ENCODE results near the gene BDP1. TPM values are rescaled to one million over a fixed set of nuclear protein-coding genes. Genes with fewer than 3 reads are reported as not detected.
"Not testable (repeated sequence)": the region's sequence is repeated elsewhere in the genome, so short reads cannot be mapped to it uniquely, and the experiment has no call there.

Gene BDP1
- polyA plus RNA-seq, 1 donor from 2014 or later: 83.7 TPM

DNA sequence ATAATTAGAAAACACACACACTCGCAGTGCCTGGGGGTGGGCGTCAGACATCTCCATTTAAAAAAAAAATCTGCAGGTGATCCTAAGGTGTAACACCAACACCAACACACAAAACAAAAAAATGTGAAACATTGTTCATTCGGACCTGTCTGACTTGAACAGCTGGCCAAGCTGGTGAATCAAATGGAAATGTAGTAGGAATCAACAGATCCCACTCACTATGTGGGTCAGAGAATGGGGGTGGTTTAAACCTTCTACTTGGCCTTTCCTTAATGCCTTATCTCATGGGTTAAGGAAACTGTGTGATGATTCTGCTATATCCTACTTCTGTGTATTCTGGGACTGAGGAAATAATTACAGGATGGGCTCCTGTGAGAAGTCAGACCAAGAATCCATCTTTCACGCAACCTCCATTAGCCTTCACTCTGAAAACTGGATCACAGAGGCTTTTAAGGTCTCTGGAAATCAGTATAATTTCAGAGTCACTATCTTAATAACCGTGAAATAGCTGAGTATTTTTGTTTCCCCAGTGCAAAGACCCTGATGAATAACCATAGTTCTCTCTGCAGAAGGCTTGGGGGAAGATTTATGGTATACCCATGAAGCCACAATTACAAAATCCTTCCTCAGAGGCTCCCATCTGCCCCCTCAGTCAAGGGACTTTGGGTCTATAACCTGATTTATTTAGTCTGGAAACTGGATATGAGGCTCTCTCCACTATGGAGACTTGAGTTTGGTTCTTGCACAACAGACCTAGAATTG, 114.5 kb downstream of the BDP1 start:
- H3K27ac ChIP-seq (ENCODE audit: low read length): no peak overlapping the region
- no peaks in the 10 kb centered on the region for H4K20me1 ChIP-seq (ENCODE audit: insufficient read depth)
- no peaks in the 10 kb centered on the region for H3K27me3 ChIP-seq (ENCODE audit: insufficient read depth, low read depth, low read length)
- H3K36me3 ChIP-seq (ENCODE audit: insufficient read depth, low read length): no peaks in the 10 kb centered on the region
- H3K79me2 ChIP-seq (replicated peaks; ENCODE audit: insufficient read depth, low read length): no peaks in the 10 kb centered on the region
- H2AFZ ChIP-seq (ENCODE audit: low read depth, low read length): no peak overlapping the region
- H3K9me2 ChIP-seq (ENCODE audit: insufficient read depth, low read length): no peaks in the 10 kb centered on the region
- H3K4me2 ChIP-seq (ENCODE audit: low read length): no peak overlapping the region
- H3K9ac ChIP-seq (ENCODE audit: low read length): no peak overlapping the region
- TF ChIP-seq RAD21 (conservative IDR thresholded peaks at IDR 0.05): no peak
- TF ChIP-seq, protein P1, sequence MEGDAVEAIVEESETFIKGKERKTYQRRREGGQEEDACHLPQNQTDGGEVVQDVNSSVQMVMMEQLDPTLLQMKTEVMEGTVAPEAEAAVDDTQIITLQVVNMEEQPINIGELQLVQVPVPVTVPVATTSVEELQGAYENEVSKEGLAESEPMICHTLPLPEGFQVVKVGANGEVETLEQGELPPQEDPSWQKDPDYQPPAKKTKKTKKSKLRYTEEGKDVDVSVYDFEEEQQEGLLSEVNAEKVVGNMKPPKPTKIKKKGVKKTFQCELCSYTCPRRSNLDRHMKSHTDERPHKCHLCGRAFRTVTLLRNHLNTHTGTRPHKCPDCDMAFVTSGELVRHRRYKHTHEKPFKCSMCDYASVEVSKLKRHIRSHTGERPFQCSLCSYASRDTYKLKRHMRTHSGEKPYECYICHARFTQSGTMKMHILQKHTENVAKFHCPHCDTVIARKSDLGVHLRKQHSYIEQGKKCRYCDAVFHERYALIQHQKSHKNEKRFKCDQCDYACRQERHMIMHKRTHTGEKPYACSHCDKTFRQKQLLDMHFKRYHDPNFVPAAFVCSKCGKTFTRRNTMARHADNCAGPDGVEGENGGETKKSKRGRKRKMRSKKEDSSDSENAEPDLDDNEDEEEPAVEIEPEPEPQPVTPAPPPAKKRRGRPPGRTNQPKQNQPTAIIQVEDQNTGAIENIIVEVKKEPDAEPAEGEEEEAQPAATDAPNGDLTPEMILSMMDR (IDR thresholded peaks at IDR 0.05; ENCODE audit: poor library complexity, severe bottlenecking): no peak
- TF ChIP-seq SMC3 (conservative IDR thresholded peaks at IDR 0.05; ENCODE audit: poor library complexity): no peak
- TF ChIP-seq, protein P2, sequence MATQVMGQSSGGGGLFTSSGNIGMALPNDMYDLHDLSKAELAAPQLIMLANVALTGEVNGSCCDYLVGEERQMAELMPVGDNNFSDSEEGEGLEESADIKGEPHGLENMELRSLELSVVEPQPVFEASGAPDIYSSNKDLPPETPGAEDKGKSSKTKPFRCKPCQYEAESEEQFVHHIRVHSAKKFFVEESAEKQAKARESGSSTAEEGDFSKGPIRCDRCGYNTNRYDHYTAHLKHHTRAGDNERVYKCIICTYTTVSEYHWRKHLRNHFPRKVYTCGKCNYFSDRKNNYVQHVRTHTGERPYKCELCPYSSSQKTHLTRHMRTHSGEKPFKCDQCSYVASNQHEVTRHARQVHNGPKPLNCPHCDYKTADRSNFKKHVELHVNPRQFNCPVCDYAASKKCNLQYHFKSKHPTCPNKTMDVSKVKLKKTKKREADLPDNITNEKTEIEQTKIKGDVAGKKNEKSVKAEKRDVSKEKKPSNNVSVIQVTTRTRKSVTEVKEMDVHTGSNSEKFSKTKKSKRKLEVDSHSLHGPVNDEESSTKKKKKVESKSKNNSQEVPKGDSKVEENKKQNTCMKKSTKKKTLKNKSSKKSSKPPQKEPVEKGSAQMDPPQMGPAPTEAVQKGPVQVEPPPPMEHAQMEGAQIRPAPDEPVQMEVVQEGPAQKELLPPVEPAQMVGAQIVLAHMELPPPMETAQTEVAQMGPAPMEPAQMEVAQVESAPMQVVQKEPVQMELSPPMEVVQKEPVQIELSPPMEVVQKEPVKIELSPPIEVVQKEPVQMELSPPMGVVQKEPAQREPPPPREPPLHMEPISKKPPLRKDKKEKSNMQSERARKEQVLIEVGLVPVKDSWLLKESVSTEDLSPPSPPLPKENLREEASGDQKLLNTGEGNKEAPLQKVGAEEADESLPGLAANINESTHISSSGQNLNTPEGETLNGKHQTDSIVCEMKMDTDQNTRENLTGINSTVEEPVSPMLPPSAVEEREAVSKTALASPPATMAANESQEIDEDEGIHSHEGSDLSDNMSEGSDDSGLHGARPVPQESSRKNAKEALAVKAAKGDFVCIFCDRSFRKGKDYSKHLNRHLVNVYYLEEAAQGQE (IDR thresholded peaks at IDR 0.05; ENCODE audit: borderline replicate concordance): no peak
- no peak for TF ChIP-seq EZH2 (IDR thresholded peaks at IDR 0.05; ENCODE audit: borderline replicate concordance, insufficient read depth, low read length, poor library complexity, severe bottlenecking)
- TF ChIP-seq TAF1 (IDR thresholded peaks at IDR 0.05; ENCODE audit: low read depth): no peak
- no peak for TF ChIP-seq POLR2AphosphoS5 (IDR thresholded peaks at IDR 0.05)
- TF ChIP-seq MXI1 (conservative IDR thresholded peaks at IDR 0.05; ENCODE audit: poor library complexity, severe bottlenecking): no peak
- TF ChIP-seq EP300 (conservative IDR thresholded peaks at IDR 0.05; ENCODE audit: poor library complexity, severe bottlenecking): no peak
- H3K4me3 ChIP-seq (ENCODE audit: low read length): no peak overlapping the region
- no peaks in the 10 kb centered on the region for H3F3A ChIP-seq (ENCODE audit: insufficient read depth, low read length, poor library complexity, severe bottlenecking)
- no peaks in the 10 kb centered on the region for H3K9me3 ChIP-seq (ENCODE audit: low read length)

DNA sequence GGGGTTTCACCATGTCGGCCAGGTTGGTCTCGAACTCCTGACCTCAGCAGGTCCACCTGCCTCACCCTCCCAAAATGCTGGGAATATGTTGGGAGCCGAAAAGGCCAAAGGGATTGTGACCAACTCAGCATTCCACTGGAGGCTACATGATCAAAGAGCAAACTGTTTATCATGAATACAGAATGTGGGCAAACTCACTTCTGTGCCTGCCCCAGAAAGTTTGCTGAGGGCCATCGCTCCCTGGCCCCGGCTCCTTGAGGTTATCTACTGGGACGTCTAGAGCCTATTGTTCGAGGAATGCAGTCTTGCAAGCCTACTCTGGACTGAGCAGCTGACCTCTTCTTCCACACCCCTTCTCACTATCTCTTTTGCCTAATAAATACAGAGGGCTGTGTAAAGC, 116.4 kb downstream of the BDP1 start:
- H3K27ac ChIP-seq (ENCODE audit: low read length); H3K9me2 ChIP-seq (ENCODE audit: insufficient read depth, low read length); H3K79me2 ChIP-seq (replicated peaks; ENCODE audit: insufficient read depth, low read length); H3K4me3 ChIP-seq (ENCODE audit: low read length); H3K9me3 ChIP-seq (ENCODE audit: low read length); H3K27me3 ChIP-seq (ENCODE audit: insufficient read depth, low read depth, low read length); H3K9ac ChIP-seq (ENCODE audit: low read length); H2AFZ ChIP-seq (ENCODE audit: low read depth, low read length); H3K36me3 ChIP-seq (ENCODE audit: insufficient read depth, low read length); H3F3A ChIP-seq (ENCODE audit: insufficient read depth, low read length, poor library complexity, severe bottlenecking); H3K4me2 ChIP-seq (ENCODE audit: low read length); H4K20me1 ChIP-seq (ENCODE audit: insufficient read depth): not testable (repeated sequence)
